Measurements from ENCODE around the gene AUTS2. TPM values are rescaled to one million over a fixed set of nuclear protein-coding genes. Genes with fewer than 3 reads are reported as not detected.

AUTS2 gene
- total and polyA plus RNA-seq, 10 of the 15 experiments (the other 5 are each of a cell fraction or from before 2014, with no cell fraction given), result 6.4 to 55.6 (median 21.6) TPM

GRCh38 chr7:69613846-69614245 lies 15.6 kb downstream of the AUTS2 start:
- no peak for TF ChIP-seq IRF5 (IDR thresholded peaks at IDR 0.05; ENCODE audit: borderline replicate concordance)
- no peak for TF ChIP-seq RCOR1 (conservative IDR thresholded peaks at IDR 0.05; ENCODE audit: low read depth, low read length)
- no peak for TF ChIP-seq ZNF384 (IDR thresholded peaks at IDR 0.05; ENCODE audit: borderline replicate concordance, low read depth, low read length)
- TF ChIP-seq ZBED1 (IDR thresholded peaks at IDR 0.05; ENCODE audit: borderline replicate concordance), result no peak
- no peak for TF ChIP-seq STAT3 (IDR thresholded peaks at IDR 0.05; ENCODE audit: low read depth, low read length)

GRCh38 chr7:69615685-69616084 lies 17.4 kb downstream of the AUTS2 start:
- in situ Hi-C loops (cut with MboI), result no loop called here
- 75% methylated on average over 2 of the region's 2 CpGs for WGBS (ENCODE audit: insufficient coverage, insufficient replicate concordance, low lambda C conversion rate, missing lambda C conversion rate)

More at GRCh38 chr7:69613846-69614245, 15.6 kb downstream of the AUTS2 start:
- ChIA-PET RAD21 (ENCODE audit: unreplicated experiment) (interaction anchor here (1.1 to 1.4 kb wide), 2 partner anchors 9 to 40 kb away, joined by 4 read pairs; no protein-coding TSS in a partner anchor), SMC1A (ENCODE audit: uncharacterized antibody, unreplicated experiment) (interaction anchor here (1.1 to 1.6 kb wide), 2 partner anchors 10 to 33 kb away, joined by 3 to 10 read pairs; no protein-coding TSS in a partner anchor), CTCF (interaction anchor here (0.6 kb wide), 1 partner anchor 78 kb away, joined by 3 read pairs; no protein-coding TSS in a partner anchor), POLR2A (interaction anchor here (1.2 kb wide), 1 partner anchor 11 kb away, joined by 3 read pairs; no protein-coding TSS in a partner anchor)
- H3K27ac ChIP-seq (ENCODE audit: control insufficient read depth, insufficient read depth), result no peak overlapping the region
- H3K27me3 ChIP-seq (replicated peaks in 1 of 2; ENCODE audit: control insufficient read depth in 2 of 2, insufficient read depth in 2 of 2, low read length in 1 of 2), result no peaks in the 10 kb centered on the region
- peaks cover 3% of the 10 kb centered on the region; the same call in 1 of the 2 replicates for H3K4me1 ChIP-seq (ENCODE audit: control insufficient read depth, insufficient read depth, low read length)
- no peaks in the 10 kb centered on the region for H3K9me3 ChIP-seq (replicated peaks; ENCODE audit: control insufficient read depth, insufficient read depth, low read length)
- no peaks in the 10 kb centered on the region for H3K36me3 ChIP-seq (ENCODE audit: control insufficient read depth in 2 of 2, insufficient read depth in 2 of 2, low read length in 1 of 2)
- H2AFZ ChIP-seq (ENCODE audit: control insufficient read depth, low read depth, low read length), result no peak overlapping the region
- in situ Hi-C loops (cut with MboI), result no loop called here
- intact Hi-C loops (cut with micrococcal nuclease; ENCODE audit: unreplicated experiment), result no loop called here
- peaks cover 8% of the 10 kb centered on the region for H3K79me2 ChIP-seq (ENCODE audit: control insufficient read depth, insufficient read depth, low read length)
- no TSS peak for BruUV-seq (replicated peaks)
- no peak overlapping the region for H3K4me2 ChIP-seq (ENCODE audit: control insufficient read depth, insufficient read depth)
- H4K20me1 ChIP-seq (ENCODE audit: control insufficient read depth, insufficient read depth), result no peaks in the 10 kb centered on the region
- no peak for ATAC-seq
- no peak overlapping the region for H3K9ac ChIP-seq (ENCODE audit: control insufficient read depth, insufficient read depth, low read length)
- no peak for FAIRE-seq
- H3K4me3 ChIP-seq, result no peak overlapping the region
- WGBS (ENCODE audit: insufficient coverage, insufficient replicate concordance, low lambda C conversion rate, missing lambda C conversion rate), result 0% methylated on average over 2 of the region's 2 CpGs
- no peak for DNase-seq (ENCODE audit: low read depth, low spot score)

More at GRCh38 chr7:69615685-69616084, 17.4 kb downstream of the AUTS2 start:
- no peak overlapping the region for H3K9ac ChIP-seq (ENCODE audit: control insufficient read depth, insufficient read depth, low read length)
- DNase-seq (ENCODE audit: low read depth, low spot score) (no peak), ATAC-seq (no peak), FAIRE-seq (no peak)
- H3K27me3 ChIP-seq (replicated peaks in 1 of 2; ENCODE audit: control insufficient read depth in 2 of 2, insufficient read depth in 2 of 2, low read length in 1 of 2), result no peaks in the 10 kb centered on the region
- no peak for TF ChIP-seq MTA2 (IDR thresholded peaks at IDR 0.05; ENCODE audit: low read depth)
- peaks cover 7% of the 10 kb centered on the region; the same call in 1 of the 2 replicates for H3K4me1 ChIP-seq (ENCODE audit: control insufficient read depth, insufficient read depth, low read length)
- no peaks in the 10 kb centered on the region for H3K9me3 ChIP-seq (replicated peaks; ENCODE audit: control insufficient read depth, insufficient read depth, low read length)
- SMC1A ChIA-PET (ENCODE audit: uncharacterized antibody, unreplicated experiment), result no interaction called here
- intact Hi-C loops (cut with micrococcal nuclease; ENCODE audit: unreplicated experiment), result no loop called here
- CTCF ChIA-PET, result no interaction called here
- RAD21 ChIA-PET (ENCODE audit: unreplicated experiment), result no interaction called here
- H4K20me1 ChIP-seq (ENCODE audit: control insufficient read depth, insufficient read depth), result no peaks in the 10 kb centered on the region
- H3K27ac ChIP-seq (ENCODE audit: control insufficient read depth, insufficient read depth), result no peak overlapping the region
- peaks cover 6% of the 10 kb centered on the region for H3K79me2 ChIP-seq (ENCODE audit: control insufficient read depth, insufficient read depth, low read length)
- no TSS peak for BruUV-seq (replicated peaks)
- H2AFZ ChIP-seq (ENCODE audit: control insufficient read depth, low read depth, low read length), result no peak overlapping the region
- H3K36me3 ChIP-seq (ENCODE audit: control insufficient read depth in 2 of 2, insufficient read depth in 2 of 2, low read length in 1 of 2), result no peaks in the 10 kb centered on the region
- POLR2A ChIA-PET, result no interaction called here
- H3K4me3 ChIP-seq, result no peak overlapping the region
- H3K4me2 ChIP-seq (ENCODE audit: control insufficient read depth, insufficient read depth), result no peak overlapping the region

Data from GM12878 (cell line).